AG09319 (cell line): ENCODE results near the gene TMEM150A.

Experiments
- DNase-seq: peaks from one replicate; pipeline ENCODE4 v3.0.0-alpha.2; 2010; ENCODE audit warnings: low read depth; ENCODE audit errors: extremely low read depth
- CTCF ChIP-seq: IDR thresholded peaks from 2 replicates; pipeline ENCODE4 v1.5.1; 2011; ENCODE audit warnings: low read depth, mild to moderate bottlenecking, inconsistent platforms, low read length, moderate library complexity

Gene TMEM150A

DNA sequence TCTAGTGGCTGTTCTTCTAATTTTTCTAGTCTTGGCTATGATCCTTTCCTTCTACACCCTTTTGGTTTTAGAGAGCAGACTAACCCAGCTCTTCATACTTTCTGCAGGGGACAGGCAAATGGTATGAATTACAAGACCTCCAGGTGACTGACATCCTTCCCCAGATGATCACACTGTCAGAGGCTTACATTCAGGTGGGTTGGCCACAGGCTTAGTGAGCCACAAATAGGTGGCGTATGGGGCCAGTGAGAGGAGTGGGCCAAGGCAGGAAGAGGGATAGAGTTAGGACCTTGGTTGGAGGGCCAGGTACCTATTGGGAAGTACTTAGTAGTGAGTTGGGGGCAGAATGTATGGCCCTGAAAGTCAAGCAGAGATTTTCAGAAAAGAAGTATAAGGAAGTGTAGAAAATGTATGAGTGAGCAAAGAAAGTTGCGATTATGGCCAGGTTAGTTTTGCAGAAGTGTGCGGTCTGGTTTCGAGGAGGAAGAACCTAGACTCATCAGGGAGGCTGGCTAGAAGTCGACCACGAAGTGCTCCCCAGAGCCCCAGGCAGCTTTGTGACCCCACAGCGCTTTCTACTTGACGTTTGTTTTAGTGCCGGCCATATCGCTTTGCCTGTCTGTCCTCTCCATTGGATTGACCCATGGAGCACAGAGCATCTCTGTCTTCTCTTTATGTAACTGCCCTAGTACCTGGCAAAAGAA is 45.5 kb upstream of the TMEM150A start:
- DNase-seq, result no peak
- no peak for TF ChIP-seq CTCF

GRCh38 chr2:85646166-85646565 is 43.7 kb upstream of the TMEM150A start:
- TF ChIP-seq CTCF, result no peak
- DNase-seq, result no peak

DNA sequence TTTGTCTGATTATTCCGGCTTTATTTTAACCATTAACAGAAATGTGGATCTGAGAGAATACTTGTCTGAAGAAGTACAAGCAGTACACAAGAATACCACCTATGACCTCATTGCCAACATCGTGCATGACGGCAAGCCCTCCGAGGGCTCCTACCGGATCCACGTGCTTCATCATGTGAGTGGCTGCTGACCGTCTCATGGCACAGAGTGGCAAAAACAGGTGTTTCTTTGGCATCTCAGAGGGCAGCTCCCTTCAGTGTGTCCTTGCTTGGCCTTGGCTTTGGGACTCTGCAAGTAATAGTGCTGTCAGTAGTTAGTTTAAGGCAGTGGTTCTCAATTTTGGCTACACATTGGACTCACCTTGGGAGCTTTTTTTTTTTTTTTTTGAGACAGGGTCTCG is 42.4 kb upstream of the TMEM150A start:
- no peak for DNase-seq
- no peak for TF ChIP-seq CTCF

GRCh38 chr2:85642725-85643124 is 40.2 kb upstream of the TMEM150A start:
- no peak for DNase-seq
- no peak for TF ChIP-seq CTCF

- DNase-seq, result no peak
Observed at GRCh38 chr2:85635636-85636035, 33.1 kb upstream of the TMEM150A start.

DNA sequence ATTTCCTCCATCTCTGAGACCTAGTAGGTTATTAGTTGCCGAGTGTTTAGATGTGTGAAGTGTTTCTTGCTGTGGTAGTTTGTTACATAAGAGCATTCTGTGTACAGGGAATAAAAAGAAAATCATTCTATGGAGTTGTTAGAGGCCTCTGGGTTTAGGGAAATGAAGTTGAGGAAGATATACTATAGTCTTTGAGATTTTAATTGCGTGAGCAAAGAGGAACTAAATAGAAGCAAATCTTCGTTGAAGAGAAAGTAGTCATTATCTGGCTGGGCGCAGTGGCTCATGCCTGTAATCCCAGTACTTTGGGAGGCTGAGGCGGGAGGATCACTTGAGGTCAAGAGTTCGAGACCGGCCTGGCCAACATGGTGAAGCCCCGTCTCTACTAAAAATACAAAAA is 32.5 kb upstream of the TMEM150A start:
- no peak for DNase-seq
- no peak for TF ChIP-seq CTCF

More at GRCh38 chr2:85635636-85636035, 33.1 kb upstream of the TMEM150A start:
- no peak for TF ChIP-seq CTCF

DNA sequence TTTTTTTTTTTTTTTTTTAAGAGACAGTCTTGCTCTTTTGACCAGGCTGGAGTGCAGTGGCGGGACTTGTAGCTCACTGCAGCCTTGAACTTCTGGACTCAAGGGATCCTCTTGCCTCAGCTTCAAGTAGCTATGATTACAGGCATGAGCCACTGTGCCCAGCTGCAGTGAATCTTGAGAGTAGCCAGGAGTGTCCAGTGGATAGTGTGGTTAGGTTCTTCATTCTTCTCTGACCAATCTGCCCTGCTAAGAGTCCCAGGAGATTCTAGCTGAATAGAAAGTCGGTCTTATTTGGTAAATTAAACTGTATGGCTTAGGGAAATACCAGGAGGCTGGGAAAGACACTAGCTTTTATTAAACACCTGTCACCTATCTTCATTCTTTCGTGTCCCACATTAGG is 28.8 kb upstream of the TMEM150A start:
- TF ChIP-seq CTCF, result no peak
- DNase-seq, result no peak
